SK-N-SH treated with all-trans-retinoic acid at 6 μM for 48 hours (cell line): Measurements from ENCODE around the gene MFAP4.

Source experiments
- ISL1 ChIP-seq: fragments of 250-450 bp; sonication (Bioruptor Pico); IDR thresholded peaks from 2 replicates; pipeline ENCODE4 v2.1.2; 2022; ENCODE audit warnings: mild to moderate bottlenecking, moderate library complexity
- RARB ChIP-seq: fragments of 250-450 bp; sonication (Bioruptor Pico); IDR thresholded peaks from 2 replicates; pipeline ENCODE4 v1.8.0; 2021; ENCODE audit warnings: mild to moderate bottlenecking, moderate library complexity
- ZFP30 ChIP-seq: fragments of 450-650 bp; formaldehyde crosslinking; IDR thresholded peaks from 2 replicates; pipeline ENCODE4 v1.5.0; 2022; ENCODE audit warnings: mild to moderate bottlenecking, moderate library complexity
- ZNF8 ChIP-seq: fragments of 450-650 bp; formaldehyde crosslinking; IDR thresholded peaks from 2 replicates; pipeline ENCODE4 v1.5.0; 2020; ENCODE audit warnings: mild to moderate bottlenecking, moderate library complexity

DNA sequence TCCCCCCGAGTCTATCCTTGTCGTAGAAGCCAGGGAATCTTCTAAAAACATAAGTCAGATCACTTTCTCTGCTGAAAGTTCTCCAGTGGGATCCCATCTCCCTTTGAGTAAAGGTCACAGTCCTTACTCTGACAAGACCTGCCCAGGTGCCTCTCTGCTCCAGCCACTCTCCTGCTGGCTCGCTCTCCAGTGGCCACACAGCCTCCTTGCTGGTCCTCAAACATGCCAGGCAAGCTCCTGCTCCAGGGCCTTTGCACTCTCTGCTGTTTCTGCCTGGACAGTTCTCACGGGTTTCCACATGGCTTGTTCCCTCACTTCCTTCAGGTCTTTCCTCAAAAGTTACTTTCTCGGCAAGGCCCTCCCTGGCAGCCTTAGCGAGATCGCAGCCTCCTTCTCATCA, 27.8 kb downstream of the MFAP4 start:
- TF ChIP-seq ZFP30 (CRISPR knock-in tag) (no peak), ZNF8 (no peak), RARB (CRISPR knock-in tag) (no peak), ISL1 (CRISPR knock-in tag) (no peak)
